ENCODE measurements around the gene KRTAP3-2. TPM values are rescaled to one million over a fixed set of nuclear protein-coding genes. Genes with fewer than 3 reads are reported as not detected.

The KRTAP3-2 gene
- total and polyA plus RNA-seq, 5 donors from 2014 or later: not detected

GRCh38 chr17:41016578-41017215, 17.0 kb upstream of the KRTAP3-2 start:
- Mint-ChIP-seq H3K36me3 (no peaks in the 10 kb centered on the region), H3K4me1 (no peaks in the 10 kb centered on the region), H3K27ac (no peak overlapping the region), H3K9me3 (no peaks in the 10 kb centered on the region), H3K27me3 (peaks cover 16% of the 10 kb centered on the region), H3K4me3 (no peak overlapping the region)
- DNase-seq (no peak), ATAC-seq (ENCODE audit: low read depth in 2 of 2) (no peak)
- Histone ChIP-seq H3K27me3 (ENCODE audit: control insufficient read depth, insufficient read depth, low read length) (peaks cover 15% of the 10 kb centered on the region), H3K9me3 (ENCODE audit: control insufficient read depth in 2 of 2, low read length in 2 of 2) (no peaks in the 10 kb centered on the region), H3K4me1 (ENCODE audit: control insufficient read depth, insufficient read depth, low read length, poor library complexity, severe bottlenecking) (no peaks in the 10 kb centered on the region), H3K27ac (ENCODE audit: insufficient read depth, low read length, poor library complexity, severe bottlenecking) (no peak overlapping the region), H3K4me3 (ENCODE audit: low read depth, low read length) (no peak overlapping the region), H3K36me3 (ENCODE audit: control insufficient read depth, insufficient read depth, low read length) (no peaks in the 10 kb centered on the region)

- Histone ChIP-seq H3K4me3 (ENCODE audit: low read depth, low read length) (no peak overlapping the region), H3K4me1 (ENCODE audit: control insufficient read depth, insufficient read depth, low read length, poor library complexity, severe bottlenecking) (no peaks in the 10 kb centered on the region), H3K27ac (ENCODE audit: insufficient read depth, low read length, poor library complexity, severe bottlenecking) (no peak overlapping the region), H3K36me3 (ENCODE audit: control insufficient read depth, insufficient read depth, low read length) (no peaks in the 10 kb centered on the region), H3K27me3 (ENCODE audit: control insufficient read depth, insufficient read depth, low read length) (peaks cover 13% of the 10 kb centered on the region), H3K9me3 (ENCODE audit: control insufficient read depth in 2 of 2, low read length in 2 of 2) (no peaks in the 10 kb centered on the region)
- no peak for DNase-seq
- Mint-ChIP-seq H3K4me3 (no peak overlapping the region), H3K4me1 (no peaks in the 10 kb centered on the region), H3K9me3 (no peaks in the 10 kb centered on the region), H3K27me3 (peaks cover 24% of the 10 kb centered on the region), H3K36me3 (no peaks in the 10 kb centered on the region), H3K27ac (no peak overlapping the region)
- no peak for ATAC-seq (ENCODE audit: low read depth in 2 of 2)
Measured at GRCh38 chr17:41015454-41015853, 15.7 kb upstream of the KRTAP3-2 start.

- no peak overlapping the region for H3K4me3 ChIP-seq (ENCODE audit: low read depth, low read length)
- no peak for DNase-seq
- H3K36me3 ChIP-seq (ENCODE audit: control insufficient read depth, insufficient read depth, low read length): no peaks in the 10 kb centered on the region
- no peak overlapping the region for H3K27ac ChIP-seq (ENCODE audit: insufficient read depth, low read length, poor library complexity, severe bottlenecking)
- H3K27me3 ChIP-seq (ENCODE audit: control insufficient read depth, insufficient read depth, low read length): peaks cover 9% of the 10 kb centered on the region
- no peaks in the 10 kb centered on the region for H3K4me1 Mint-ChIP-seq
- H3K4me1 ChIP-seq (ENCODE audit: control insufficient read depth, insufficient read depth, low read length, poor library complexity, severe bottlenecking): no peaks in the 10 kb centered on the region
- no peak overlapping the region for H3K4me3 Mint-ChIP-seq
- H3K36me3 Mint-ChIP-seq: no peaks in the 10 kb centered on the region
- H3K27me3 Mint-ChIP-seq: peaks cover 23% of the 10 kb centered on the region
- no peaks in the 10 kb centered on the region for H3K9me3 ChIP-seq (ENCODE audit: control insufficient read depth in 2 of 2, low read length in 2 of 2)
- ATAC-seq (ENCODE audit: low read depth in 2 of 2): no peak
- no peaks in the 10 kb centered on the region for H3K9me3 Mint-ChIP-seq
- H3K27ac Mint-ChIP-seq: no peak overlapping the region
Measured at GRCh38 chr17:41013606-41014005, 13.9 kb upstream of the KRTAP3-2 start.

GRCh38 chr17:41013181-41013580, 13.5 kb upstream of the KRTAP3-2 start:
- ATAC-seq (ENCODE audit: low read depth in 2 of 2) (no peak), DNase-seq (no peak)
- no peaks in the 10 kb centered on the region for H3K9me3 Mint-ChIP-seq
- no peaks in the 10 kb centered on the region for H3K4me1 ChIP-seq (ENCODE audit: control insufficient read depth, insufficient read depth, low read length, poor library complexity, severe bottlenecking)
- H3K27me3 Mint-ChIP-seq: peaks cover 27% of the 10 kb centered on the region
- H3K27ac Mint-ChIP-seq: no peak overlapping the region
- no peaks in the 10 kb centered on the region for H3K9me3 ChIP-seq (ENCODE audit: control insufficient read depth in 2 of 2, low read length in 2 of 2)
- H3K4me3 Mint-ChIP-seq: no peak overlapping the region
- no peaks in the 10 kb centered on the region for H3K36me3 ChIP-seq (ENCODE audit: control insufficient read depth, insufficient read depth, low read length)
- no peaks in the 10 kb centered on the region for H3K36me3 Mint-ChIP-seq
- peaks cover 6% of the 10 kb centered on the region for H3K27me3 ChIP-seq (ENCODE audit: control insufficient read depth, insufficient read depth, low read length)
- H3K27ac ChIP-seq (ENCODE audit: insufficient read depth, low read length, poor library complexity, severe bottlenecking): no peak overlapping the region
- no peak overlapping the region for H3K4me3 ChIP-seq (ENCODE audit: low read depth, low read length)
- H3K4me1 Mint-ChIP-seq: no peaks in the 10 kb centered on the region

GRCh38 chr17:41012326-41013120, 12.8 kb upstream of the KRTAP3-2 start:
- ATAC-seq (ENCODE audit: low read depth in 2 of 2): no peak
- no peak overlapping the region for H3K27ac Mint-ChIP-seq
- H3K4me3 Mint-ChIP-seq: no peak overlapping the region
- no peaks in the 10 kb centered on the region for H3K9me3 Mint-ChIP-seq
- no peak overlapping the region for H3K4me3 ChIP-seq (ENCODE audit: low read depth, low read length)
- no peaks in the 10 kb centered on the region for H3K4me1 Mint-ChIP-seq
- no peaks in the 10 kb centered on the region for H3K4me1 ChIP-seq (ENCODE audit: control insufficient read depth, insufficient read depth, low read length, poor library complexity, severe bottlenecking)
- no peaks in the 10 kb centered on the region for H3K9me3 ChIP-seq (ENCODE audit: control insufficient read depth in 2 of 2, low read length in 2 of 2)
- peaks cover 25% of the 10 kb centered on the region for H3K27me3 Mint-ChIP-seq
- H3K36me3 ChIP-seq (ENCODE audit: control insufficient read depth, insufficient read depth, low read length): no peaks in the 10 kb centered on the region
- H3K27me3 ChIP-seq (ENCODE audit: control insufficient read depth, insufficient read depth, low read length): peaks cover 6% of the 10 kb centered on the region
- DNase-seq: no peak
- no peak overlapping the region for H3K27ac ChIP-seq (ENCODE audit: insufficient read depth, low read length, poor library complexity, severe bottlenecking)
- H3K36me3 Mint-ChIP-seq: no peaks in the 10 kb centered on the region

- Histone ChIP-seq H3K36me3 (ENCODE audit: control insufficient read depth, insufficient read depth, low read length) (no peaks in the 10 kb centered on the region), H3K9me3 (ENCODE audit: control insufficient read depth in 2 of 2, low read length in 2 of 2) (no peaks in the 10 kb centered on the region), H3K4me3 (ENCODE audit: low read depth, low read length) (no peak overlapping the region), H3K4me1 (ENCODE audit: control insufficient read depth, insufficient read depth, low read length, poor library complexity, severe bottlenecking) (no peaks in the 10 kb centered on the region), H3K27ac (ENCODE audit: insufficient read depth, low read length, poor library complexity, severe bottlenecking) (no peak overlapping the region), H3K27me3 (ENCODE audit: control insufficient read depth, insufficient read depth, low read length) (peaks cover 5% of the 10 kb centered on the region)
- peaks cover 29% of the 10 kb centered on the region for H3K27me3 Mint-ChIP-seq
- no peak overlapping the region for H3K27ac Mint-ChIP-seq
- ATAC-seq (ENCODE audit: low read depth in 2 of 2): no peak
- H3K36me3 Mint-ChIP-seq: no peaks in the 10 kb centered on the region
- no peak overlapping the region for H3K4me3 Mint-ChIP-seq
- no peak for DNase-seq
- H3K4me1 Mint-ChIP-seq: no peaks in the 10 kb centered on the region
- H3K9me3 Mint-ChIP-seq: no peaks in the 10 kb centered on the region
Measured at GRCh38 chr17:41010441-41010840, 10.7 kb upstream of the KRTAP3-2 start.

GRCh38 chr17:41009936-41010335, 10.2 kb upstream of the KRTAP3-2 start:
- ATAC-seq (ENCODE audit: low read depth in 2 of 2) (no peak), DNase-seq (no peak)
- Mint-ChIP-seq H3K9me3 (no peaks in the 10 kb centered on the region), H3K36me3 (no peaks in the 10 kb centered on the region), H3K27ac (no peak overlapping the region), H3K4me1 (no peaks in the 10 kb centered on the region), H3K4me3 (no peak overlapping the region), H3K27me3 (peaks cover 29% of the 10 kb centered on the region)
- no peaks in the 10 kb centered on the region for H3K9me3 ChIP-seq (ENCODE audit: control insufficient read depth in 2 of 2, low read length in 2 of 2)
- no peaks in the 10 kb centered on the region for H3K36me3 ChIP-seq (ENCODE audit: control insufficient read depth, insufficient read depth, low read length)
- H3K4me1 ChIP-seq (ENCODE audit: control insufficient read depth, insufficient read depth, low read length, poor library complexity, severe bottlenecking): no peaks in the 10 kb centered on the region
- H3K4me3 ChIP-seq (ENCODE audit: low read depth, low read length): no peak overlapping the region
- no peak overlapping the region for H3K27ac ChIP-seq (ENCODE audit: insufficient read depth, low read length, poor library complexity, severe bottlenecking)
- peaks cover 3% of the 10 kb centered on the region for H3K27me3 ChIP-seq (ENCODE audit: control insufficient read depth, insufficient read depth, low read length)

- Histone ChIP-seq H3K9me3 (ENCODE audit: control insufficient read depth in 2 of 2, low read length in 2 of 2) (no peaks in the 10 kb centered on the region), H3K36me3 (ENCODE audit: control insufficient read depth, insufficient read depth, low read length) (no peaks in the 10 kb centered on the region), H3K27ac (ENCODE audit: insufficient read depth, low read length, poor library complexity, severe bottlenecking) (no peak overlapping the region), H3K4me1 (ENCODE audit: control insufficient read depth, insufficient read depth, low read length, poor library complexity, severe bottlenecking) (no peaks in the 10 kb centered on the region), H3K27me3 (ENCODE audit: control insufficient read depth, insufficient read depth, low read length) (peaks cover 3% of the 10 kb centered on the region), H3K4me3 (ENCODE audit: low read depth, low read length) (no peak overlapping the region)
- ATAC-seq (ENCODE audit: low read depth in 2 of 2): no peak
- H3K4me3 Mint-ChIP-seq: no peak overlapping the region
- no peak overlapping the region for H3K27ac Mint-ChIP-seq
- H3K36me3 Mint-ChIP-seq: no peaks in the 10 kb centered on the region
- no peaks in the 10 kb centered on the region for H3K4me1 Mint-ChIP-seq
- H3K27me3 Mint-ChIP-seq: peaks cover 32% of the 10 kb centered on the region
- no peaks in the 10 kb centered on the region for H3K9me3 Mint-ChIP-seq
- no peak for DNase-seq
Measured at GRCh38 chr17:41009301-41009760, 9.6 kb upstream of the KRTAP3-2 start.

Measured in CD4-positive, CD25-positive, alpha-beta regulatory T cell (primary cell).